PC-9 (cell line): ENCODE data around the gene CA6. TPM values are rescaled to one million over a fixed set of nuclear protein-coding genes. Genes with fewer than 3 reads are reported as not detected.
A peak's percentile ranks its signal among the peaks of the same experiment; 100 is the strongest.

Experiments used
- BruUV-seq: library from RNA; stranded (reverse); fragments of 400-500 nt; replicated peaks from 2 replicates; lab custom pipeline; 2021; lab: Mats Ljungman, UMichigan
- CTCF ChIA-PET: fragments of 300-600 bp; sonication (Branson Sonifier 250); formaldehyde crosslinking; loops from one replicate; lab custom pipeline; 2022; ENCODE audit warnings: antibody characterized with exemption; lab: Charles Lee
- POLR2A ChIA-PET: fragments of 300-600 bp; sonication (Branson Sonifier 250); formaldehyde crosslinking; loops from one replicate; lab custom pipeline; 2022; ENCODE audit warnings: antibody characterized with exemption; ENCODE audit not compliant: unreplicated experiment; lab: Charles Lee
- DNase-seq, 2 experiments: peaks; one replicate each; pipeline versions ENCODE4 v3.0.0 to v3.0.0-alpha.2; 2015 to 2022; ENCODE audit warnings: mixed read lengths in 1 of 2
- H2AFZ ChIP-seq: fragments of 200-600 bp; sonication (generic); 2 replicates; pipeline ENCODE4 v1.8.1; 2017; ENCODE audit warnings: antibody characterized with exemption
- H3F3A ChIP-seq: fragments of 200-600 bp; sonication (generic); 2 replicates; pipeline ENCODE4 v1.8.1; 2017; ENCODE audit warnings: antibody characterized with exemption, mild to moderate bottlenecking, low read depth; ENCODE audit not compliant: insufficient read depth
- H3K27ac ChIP-seq: fragments of 200-600 bp; sonication (generic); 2 replicates; pipeline ENCODE4 v1.6.1; 2016; ENCODE audit warnings: mixed run types
- H3K27me3 ChIP-seq: fragments of 200-600 bp; sonication (generic); 2 replicates; pipeline ENCODE4 v1.6.1; 2016; ENCODE audit warnings: low read depth, mixed run types; ENCODE audit not compliant: insufficient read depth
- H3K36me3 ChIP-seq: fragments of 200-600 bp; sonication (generic); 2 replicates; pipeline ENCODE4 v1.6.1; 2016; ENCODE audit warnings: low read depth, mixed run types
- H3K4me1 ChIP-seq: fragments of 200-600 bp; sonication (generic); replicated peaks from 2 replicates; pipeline ENCODE4 v1.6.1; 2016; ENCODE audit warnings: mixed run types; ENCODE audit not compliant: insufficient read depth
- H3K4me2 ChIP-seq: fragments of 200-600 bp; sonication (generic); 2 replicates; pipeline ENCODE4 v1.6.1; 2017; ENCODE audit warnings: mixed run types
- H3K4me3 ChIP-seq: fragments of 200-600 bp; sonication (generic); 2 replicates; pipeline ENCODE4 v1.6.1; 2016; ENCODE audit warnings: mixed run types
- H3K79me2 ChIP-seq: fragments of 200-600 bp; sonication (generic); 2 replicates; pipeline ENCODE4 v1.6.1; 2017; ENCODE audit warnings: low read depth, mixed run types
- H3K9me2 ChIP-seq: fragments of 200-600 bp; sonication (generic); 2 replicates; pipeline ENCODE4 v1.8.1; 2017; ENCODE audit warnings: mild to moderate bottlenecking; ENCODE audit not compliant: insufficient read depth
- H3K9me3 ChIP-seq: fragments of 200-600 bp; sonication (generic); 2 replicates; pipeline ENCODE4 v1.8.1; 2016; ENCODE audit warnings: low read depth; ENCODE audit not compliant: insufficient read depth
- H4K20me1 ChIP-seq: fragments of 200-600 bp; sonication (generic); 2 replicates; pipeline ENCODE4 v1.8.1; 2017; ENCODE audit not compliant: insufficient read depth
- CTCF ChIP-seq: fragments of 200-600 bp; sonication (generic); conservative IDR thresholded peaks from 2 replicates; pipeline ENCODE4 v1.6.1; 2017; ENCODE audit warnings: mixed run types, antibody characterized with exemption, mild to moderate bottlenecking, moderate library complexity
- EZH2 ChIP-seq: fragments of 200-600 bp; sonication (generic); IDR thresholded peaks from 2 replicates; pipeline ENCODE4 v1.8.0; 2017; ENCODE audit warnings: antibody characterized with exemption, low read depth
- intact Hi-C: fragments of 100-400 bp; cut with micrococcal nuclease; formaldehyde crosslinking; loops from one replicate; pipeline ENCODE4 v1.10.0; 2022; ENCODE audit not compliant: unreplicated experiment
- total RNA-seq: library from RNA; stranded (reverse); gene quantifications from 2 replicates; pipeline ENCODE4 v1.2.3, GENCODE V29; 2021

Gene CA6
- total RNA-seq, 1 experiment from 2014 or later = not detected

- H4K20me1 ChIP-seq = no peaks in the 10 kb centered on the region
- H3K4me1 ChIP-seq = peaks cover 6% of the 10 kb centered on the region; the same call in 1 of the 2 replicates
- H3K4me2 ChIP-seq = no peak overlapping the region
- H3K79me2 ChIP-seq = no peaks in the 10 kb centered on the region
- H3K9me3 ChIP-seq = no peaks in the 10 kb centered on the region
- no TSS peak for BruUV-seq
- peaks cover 10% of the 10 kb centered on the region; the same call in 1 of the 2 replicates for H3F3A ChIP-seq
- H3K27ac ChIP-seq = no peak overlapping the region
- CTCF ChIA-PET = interaction anchor here (0.6 to 1.0 kb wide), 2 partner anchors 25 to 504 kb away, joined by 4 to 5 read pairs; no protein-coding TSS in a partner anchor
- DNase-seq = peak in 1 of 2 experiments; percentile 44
- H3K36me3 ChIP-seq = no peaks in the 10 kb centered on the region
- intact Hi-C loops = loop anchor here (1.0 to 10.0 kb wide), 5 partner anchors 71 to 1023 kb away; partner anchors contain the start of gene PARK7
- TF ChIP-seq EZH2 (no peak), CTCF (peak; percentile 82)
- no peak overlapping the region for H3K4me3 ChIP-seq
- POLR2A ChIA-PET = interaction anchor here (0.6 kb wide), 1 partner anchor 51 kb away, joined by 3 read pairs; no protein-coding TSS in a partner anchor
- no peaks in the 10 kb centered on the region for H3K9me2 ChIP-seq
- no peak overlapping the region for H2AFZ ChIP-seq
- no peaks in the 10 kb centered on the region for H3K27me3 ChIP-seq
Observed at GRCh38 chr1:8987881-8988617, 42.4 kb downstream of the CA6 start.

- Histone ChIP-seq H3K4me3 (no peak overlapping the region), H3K4me1 (peaks cover 6% of the 10 kb centered on the region; the same call in 1 of the 2 replicates), H3K27ac (no peak overlapping the region), H3F3A (peaks cover 10% of the 10 kb centered on the region; the same call in 1 of the 2 replicates), H3K36me3 (no peaks in the 10 kb centered on the region), H4K20me1 (no peaks in the 10 kb centered on the region), H2AFZ (no peak overlapping the region), H3K79me2 (no peaks in the 10 kb centered on the region), H3K9me2 (no peaks in the 10 kb centered on the region), H3K27me3 (no peaks in the 10 kb centered on the region), H3K4me2 (no peak overlapping the region), H3K9me3 (no peaks in the 10 kb centered on the region)
- TF ChIP-seq EZH2 = no peak
- no peak for TF ChIP-seq CTCF
- no peak for DNase-seq
- CTCF ChIA-PET = no interaction called here
- BruUV-seq = no TSS peak
- intact Hi-C loops = loop anchor here (1.0 to 10.0 kb wide), 5 partner anchors 71 to 1024 kb away; partner anchors contain the start of gene PARK7
- POLR2A ChIA-PET = no interaction called here
Observed at GRCh38 chr1:8988618-8988967, 42.9 kb downstream of the CA6 start.

- no peak for TF ChIP-seq EZH2
- TF ChIP-seq CTCF = no peak
- ChIA-PET POLR2A (no interaction called here), CTCF (interaction anchor here (0.5 kb wide), 1 partner anchor 179 kb away, joined by 3 read pairs; no protein-coding TSS in a partner anchor)
- Histone ChIP-seq H3K9me3 (no peaks in the 10 kb centered on the region), H2AFZ (no peak overlapping the region), H3K27me3 (no peaks in the 10 kb centered on the region), H3K79me2 (no peaks in the 10 kb centered on the region), H3K4me1 (peaks cover 6% of the 10 kb centered on the region; the same call in 1 of the 2 replicates), H3K4me3 (no peak overlapping the region), H3K9me2 (no peaks in the 10 kb centered on the region), H3K27ac (no peak overlapping the region), H3K36me3 (no peaks in the 10 kb centered on the region), H3F3A (peaks cover 10% of the 10 kb centered on the region; the same call in 1 of the 2 replicates), H4K20me1 (no peaks in the 10 kb centered on the region), H3K4me2 (no peak overlapping the region)
- no peak for DNase-seq
- BruUV-seq = no TSS peak
- intact Hi-C loops = loop anchor here (5.0 to 10.0 kb wide), 4 partner anchors 72 to 1024 kb away; partner anchors contain the start of gene PARK7
Observed at GRCh38 chr1:8989061-8989460, 43.4 kb downstream of the CA6 start.
